ENCODE results near the gene MAN1A1. TPM values are rescaled to one million over a fixed set of nuclear protein-coding genes. Genes with fewer than 3 reads are reported as not detected.

MAN1A1 gene
- total RNA-seq, 4 donors from 2014 or later = 6.3 to 92.3 (median 22.4) TPM

GRCh38 chr6:119209452-119210205, 139.9 kb downstream of the MAN1A1 start:
- no peak for DNase-seq
- H3K4me1 ChIP-seq = peaks cover 2 to 10% (median 6%) of the 10 kb centered on the region in 3 donors
- TF ChIP-seq CTCF (IDR thresholded peaks at IDR 0.05) (no peak), POLR2A (IDR thresholded peaks at IDR 0.05) (no peak)
- H3K27ac ChIP-seq = no peak overlapping the region
- H3K9me3 ChIP-seq = no peaks in the 10 kb centered on the region
- intact Hi-C loops (cut with DNase I) = no loop called here
- H3K4me3 ChIP-seq = no peak overlapping the region
- WGBS, 2 donors = 64 to 75% methylated on average over 11 of the region's 11 CpGs
- no peaks in the 10 kb centered on the region for H3K36me3 ChIP-seq
- H3K27me3 ChIP-seq = no peaks in the 10 kb centered on the region

- intact Hi-C loops (cut with DNase I) = no loop called here
- no peak for DNase-seq
- H3K27ac ChIP-seq = no peak overlapping the region
- H3K9me3 ChIP-seq = no peaks in the 10 kb centered on the region
- peaks cover 0 to 11% (median 0%) of the 10 kb centered on the region in 3 donors for H3K36me3 ChIP-seq
- peaks cover 2 to 10% (median 6%) of the 10 kb centered on the region in 3 donors for H3K4me1 ChIP-seq
- H3K4me3 ChIP-seq = no peak overlapping the region
- TF ChIP-seq CTCF (IDR thresholded peaks at IDR 0.05) (no peak), POLR2A (IDR thresholded peaks at IDR 0.05) (no peak)
- H3K27me3 ChIP-seq = no peaks in the 10 kb centered on the region
- 41 to 48% methylated on average over 2 of the region's 2 CpGs for WGBS, 2 donors
These were observed 141.4 kb downstream of the MAN1A1 start for GRCh38 chr6:119207971-119208725.

- H3K36me3 ChIP-seq = peaks cover 0 to 19% (median 0%) of the 10 kb centered on the region in 3 donors
- H3K27ac ChIP-seq = no peak overlapping the region
- WGBS, 2 donors = 87 to 93% methylated on average over 2 of the region's 2 CpGs
- no peak overlapping the region for H3K4me3 ChIP-seq
- peaks cover 2 to 10% (median 6%) of the 10 kb centered on the region in 3 donors for H3K4me1 ChIP-seq
- no peak for DNase-seq
- TF ChIP-seq CTCF (IDR thresholded peaks at IDR 0.05) (no peak), POLR2A (IDR thresholded peaks at IDR 0.05) (no peak)
- H3K27me3 ChIP-seq = no peaks in the 10 kb centered on the region
- no peaks in the 10 kb centered on the region for H3K9me3 ChIP-seq
- intact Hi-C loops (cut with DNase I) = no loop called here
These were observed 142.2 kb downstream of the MAN1A1 start for GRCh38 chr6:119207327-119207726.

GRCh38 chr6:119205911-119206618, 143.5 kb downstream of the MAN1A1 start:
- WGBS, 2 donors = 76 to 83% methylated on average over 7 of the region's 7 CpGs
- Histone ChIP-seq H3K4me1 (peaks cover 2 to 10% (median 6%) of the 10 kb centered on the region in 3 donors), H3K27ac (no peak overlapping the region), H3K9me3 (no peaks in the 10 kb centered on the region), H3K36me3 (peaks cover 0 to 21% (median 0%) of the 10 kb centered on the region in 3 donors), H3K27me3 (no peaks in the 10 kb centered on the region), H3K4me3 (no peak overlapping the region)
- no peak for TF ChIP-seq CTCF (IDR thresholded peaks at IDR 0.05)
- TF ChIP-seq POLR2A (IDR thresholded peaks at IDR 0.05) = no peak
- intact Hi-C loops (cut with DNase I) = no loop called here
- no peak for DNase-seq

All from esophagus squamous epithelium (tissue), 5 donors.